Caco-2 (cell line): ENCODE data around the gene TP53I3. TPM values are rescaled to one million over a fixed set of nuclear protein-coding genes. Genes with fewer than 3 reads are reported as not detected.

Experiments used
- Bru-seq: library from RNA; stranded (reverse); fragments of 400-500 nt; gene quantifications from one replicate; lab custom pipeline; 2021; lab: Mats Ljungman, UMichigan
- BruChase-seq, 2 experiments: library from RNA; stranded (reverse); fragments of 400-500 nt; gene quantifications; one replicate each; lab custom pipeline; 2021; lab: Mats Ljungman, UMichigan
- BruUV-seq: library from RNA; stranded (reverse); fragments of 400-500 nt; replicated peaks from 2 replicates; lab custom pipeline; 2021; lab: Mats Ljungman, UMichigan
- CTCF ChIA-PET: fragments of 300-600 bp; sonication (Branson Sonifier 250); formaldehyde crosslinking; loops from one replicate; lab custom pipeline; 2022; ENCODE audit warnings: antibody characterized with exemption; lab: Charles Lee
- POLR2A ChIA-PET: fragments of 300-600 bp; sonication (Branson Sonifier 250); formaldehyde crosslinking; loops from one replicate; lab custom pipeline; 2022; ENCODE audit warnings: antibody characterized with exemption; lab: Charles Lee
- DNase-seq, 2 experiments: peaks; one replicate each; pipeline versions ENCODE4 v3.0.0 to v3.0.0-alpha.2; 2020 to 2022
- H3K27me3 ChIP-seq: replicated peaks from 2 replicates; pipeline ENCODE4 v1.6.0; 2011; ENCODE audit warnings: low read length; ENCODE audit not compliant: control insufficient read depth, insufficient read depth
- H3K36me3 ChIP-seq: 2 replicates; pipeline ENCODE4 v1.5.1; 2011; ENCODE audit warnings: low read length; ENCODE audit not compliant: control insufficient read depth, insufficient read depth
- H3K4me1 ChIP-seq: fragments of 250-450 bp; sonication (Bioruptor Pico); 2 replicates; pipeline ENCODE4 v1.5.1; 2020; ENCODE audit warnings: mild to moderate bottlenecking
- H3K4me3 ChIP-seq: 2 replicates; pipeline ENCODE4 v1.5.1; 2011; ENCODE audit warnings: low read depth, mild to moderate bottlenecking, control low read depth, low read length
- H3K9me3 ChIP-seq: fragments of 250-450 bp; sonication (Bioruptor Pico); 2 replicates; pipeline ENCODE4 v1.5.1; 2020; ENCODE audit warnings: mild to moderate bottlenecking, moderate library complexity
- H3K27ac Mint-ChIP-seq: one replicate; pipeline ENCODE4 v1.8.0; 2022; ENCODE audit warnings: mixed read lengths; ENCODE audit not compliant: unreplicated experiment
- H3K27me3 Mint-ChIP-seq: one replicate; pipeline ENCODE4 v1.8.0; 2022; ENCODE audit warnings: mixed read lengths; ENCODE audit not compliant: insufficient read depth, unreplicated experiment
- H3K36me3 Mint-ChIP-seq: one replicate; pipeline ENCODE4 v1.8.0; 2022; ENCODE audit warnings: mild to moderate bottlenecking, mixed read lengths; ENCODE audit not compliant: insufficient read depth, unreplicated experiment
- H3K4me1 Mint-ChIP-seq: one replicate; pipeline ENCODE4 v1.8.0; 2022; ENCODE audit warnings: low read depth, mixed read lengths; ENCODE audit not compliant: unreplicated experiment
- H3K4me3 Mint-ChIP-seq: one replicate; pipeline ENCODE4 v1.8.0; 2022; ENCODE audit warnings: mild to moderate bottlenecking, moderate library complexity, mixed read lengths; ENCODE audit not compliant: unreplicated experiment
- H3K9me3 Mint-ChIP-seq: one replicate; pipeline ENCODE4 v1.8.0; 2022; ENCODE audit warnings: mixed read lengths; ENCODE audit not compliant: unreplicated experiment
- CTCF ChIP-seq, 2 experiments: fragments of 200-600 bp in 1 of 2; IDR thresholded peaks; 1 replicate in 1 of 2; 2 replicates in 1 of 2; pipeline versions ENCODE4 v1.5.1 to v1.8.0; 2011 to 2022; ENCODE audit warnings: antibody characterized with exemption in 1 of 2, control low read depth in 1 of 2, inconsistent platforms in 1 of 2, low read depth in 1 of 2, low read length in 1 of 2, mild to moderate bottlenecking in 1 of 2, moderate library complexity in 1 of 2; ENCODE audit not compliant: insufficient read depth in 1 of 2, severe bottlenecking in 1 of 2, unreplicated experiment in 1 of 2
- intact Hi-C: fragments of 100-400 bp; cut with micrococcal nuclease; formaldehyde crosslinking; loops from one replicate; pipeline ENCODE4 v1.10.0; 2022; ENCODE audit not compliant: unreplicated experiment
- long read RNA-seq: library from polyadenylated mRNA; stranded (forward); transcript quantifications from one replicate; pipeline ENCODE4 v2.0.0, GENCODE V29; 2022
- total RNA-seq: library from RNA; stranded (reverse); gene quantifications from 2 replicates; pipeline ENCODE4 v1.2.3, GENCODE V29; 2022

Gene TP53I3
- total RNA-seq = 24.8 and 28.1 TPM in 2 replicates
- percentile 76 among the genes with signal in this experiment for Bru-seq, nascent RNA
- BruChase-seq, experiment 1, labeled RNA remaining after a 2-hour chase = percentile 69 among the genes with signal in this experiment
- percentile 73 among the genes with signal in this experiment for BruChase-seq, experiment 2, labeled RNA remaining after a 6-hour chase
- long read RNA-seq, transcript TP53I3-201 (5 exons, 1,998 nt) = major isoform, 15 of 43 reads
- long read RNA-seq, transcript TP53I3-202 (6 exons, 1,635 nt) = minor isoform, 12 of 43 reads
- long read RNA-seq, partial matches to known transcripts = 4 of 43 reads
- long read RNA-seq, other reads (novel, unspliced or antisense) = 11 of 43 reads

GRCh38 chr2:24084386-24085199 lies at the start of gene TP53I3:
Gene TP53I3, minus strand, starts transcription at chr2:24084834. Its CDS starts 508 bp downstream, at chr2:24084326.
- peak within 1 kb of the TSS; percentile 91 for H3K27ac Mint-ChIP-seq
- POLR2A ChIA-PET = interaction anchor here (1.0 to 2.4 kb wide), 9 partner anchors 8 to 709 kb away, joined by 3 to 39 read pairs (median 7); partner anchors contain the start of genes ATAD2B, FAM228B, SF3B6 and WDCP
- peaks cover 46% of the 10 kb centered on the region for H3K36me3 Mint-ChIP-seq
- peaks cover 13% of the 10 kb centered on the region for H3K4me1 Mint-ChIP-seq
- H3K27me3 Mint-ChIP-seq = no peaks in the 10 kb centered on the region
- H3K4me3 Mint-ChIP-seq = peak within 1 kb of the TSS; percentile 82
- peak; percentile 94 to 99 for DNase-seq
- Histone ChIP-seq H3K27me3 (no peaks in the 10 kb centered on the region), H3K4me3 (peak within 1 kb of the TSS; percentile 54), H3K4me1 (peaks cover 8% of the 10 kb centered on the region), H3K9me3 (no peaks in the 10 kb centered on the region), H3K36me3 (0 out of 2 replicates have a peak, but pooled peaks cover 3% of the 10 kb centered on the region)
- intact Hi-C loops = loop anchor here (1.0 to 2.0 kb wide), 11 partner anchors 8 to 298 kb away; partner anchors contain the start of genes ATAD2B, FAM228B, PFN4 and SF3B6
- H3K9me3 Mint-ChIP-seq = no peaks in the 10 kb centered on the region
- CTCF ChIA-PET = interaction anchor here (0.6 to 2.3 kb wide), 27 partner anchors 8 to 260 kb away, joined by 3 to 64 read pairs (median 4); partner anchors contain the start of genes ATAD2B, FAM228B, MFSD2B and SF3B6
- peak; percentile 71 to 95 for TF ChIP-seq CTCF (IDR thresholded peaks at IDR 0.05; ENCODE audit: insufficient read depth in 1 of 2, low read depth in 1 of 2, low read length in 1 of 2, severe bottlenecking in 1 of 2, unreplicated experiment in 1 of 2)
- no TSS peak for BruUV-seq

- no peak for TF ChIP-seq CTCF (IDR thresholded peaks at IDR 0.05; ENCODE audit: insufficient read depth in 1 of 2, low read depth in 1 of 2, low read length in 1 of 2, severe bottlenecking in 1 of 2, unreplicated experiment in 1 of 2)
- no peaks in the 10 kb centered on the region for H3K4me1 ChIP-seq
- no peak overlapping the region for H3K4me3 ChIP-seq
- ChIA-PET CTCF (no interaction called here), POLR2A (no interaction called here)
- no TSS peak for BruUV-seq
- peaks cover 23% of the 10 kb centered on the region for H3K9me3 Mint-ChIP-seq
- H3K4me3 Mint-ChIP-seq = no peak overlapping the region
- DNase-seq = no peak
- H3K36me3 Mint-ChIP-seq = no peaks in the 10 kb centered on the region
- no peak overlapping the region for H3K27ac Mint-ChIP-seq
- no peaks in the 10 kb centered on the region for H3K36me3 ChIP-seq
- H3K4me1 Mint-ChIP-seq = no peaks in the 10 kb centered on the region
- no peaks in the 10 kb centered on the region for H3K9me3 ChIP-seq
- H3K27me3 ChIP-seq = no peaks in the 10 kb centered on the region
- no peaks in the 10 kb centered on the region for H3K27me3 Mint-ChIP-seq
- intact Hi-C loops = no loop called here
Measured at GRCh38 chr2:24132543-24132942, 47.9 kb upstream of the TP53I3 start.

GRCh38 chr2:24125956-24126355 lies 41.3 kb upstream of the TP53I3 start:
- no peak overlapping the region for H3K4me3 ChIP-seq
- no peaks in the 10 kb centered on the region for H3K27me3 ChIP-seq
- no peaks in the 10 kb centered on the region for H3K27me3 Mint-ChIP-seq
- no peak overlapping the region for H3K4me3 Mint-ChIP-seq
- H3K27ac Mint-ChIP-seq = no peak overlapping the region
- no peaks in the 10 kb centered on the region for H3K9me3 ChIP-seq
- ChIA-PET CTCF (no interaction called here), POLR2A (no interaction called here)
- no peaks in the 10 kb centered on the region for H3K36me3 ChIP-seq
- no peaks in the 10 kb centered on the region for H3K4me1 ChIP-seq
- intact Hi-C loops = no loop called here
- BruUV-seq = no TSS peak
- H3K9me3 Mint-ChIP-seq = no peaks in the 10 kb centered on the region
- H3K36me3 Mint-ChIP-seq = no peaks in the 10 kb centered on the region
- DNase-seq = no peak
- H3K4me1 Mint-ChIP-seq = peaks cover 16% of the 10 kb centered on the region
- no peak for TF ChIP-seq CTCF (IDR thresholded peaks at IDR 0.05; ENCODE audit: insufficient read depth in 1 of 2, low read depth in 1 of 2, low read length in 1 of 2, severe bottlenecking in 1 of 2, unreplicated experiment in 1 of 2)
